Osteoblast (primary cell): ENCODE measurements around the gene COQ8B. TPM values are rescaled to one million over a fixed set of nuclear protein-coding genes. Genes with fewer than 3 reads are reported as not detected.

Source experiments
- DNase-seq: peaks from one replicate; pipeline ENCODE4 v3.0.0; 2011; ENCODE audit warnings: low spot score, mixed read lengths; ENCODE audit not compliant: insufficient read length; ENCODE audit errors: missing footprints
- H2AFZ ChIP-seq: 2 replicates; pipeline ENCODE4 v1.6.0; 2011; ENCODE audit warnings: mild to moderate bottlenecking, low read length
- H3K27ac ChIP-seq: 2 replicates; pipeline ENCODE4 v1.5.1; 2011; ENCODE audit warnings: mild to moderate bottlenecking, low read depth, low read length, moderate library complexity
- H3K27me3 ChIP-seq: 2 replicates; pipeline ENCODE4 v1.6.0; 2012; ENCODE audit warnings: mild to moderate bottlenecking, control low read depth, inconsistent platforms, low read length, moderate library complexity; ENCODE audit not compliant: insufficient read depth
- H3K36me3 ChIP-seq: 2 replicates; pipeline ENCODE4 v1.5.1; 2011; ENCODE audit warnings: mild to moderate bottlenecking, low read length, control low read depth, moderate library complexity; ENCODE audit not compliant: insufficient read depth
- H3K4me1 ChIP-seq: 2 replicates; pipeline ENCODE4 v1.5.1; 2011; ENCODE audit warnings: mild to moderate bottlenecking, low read length, control low read depth, moderate library complexity; ENCODE audit not compliant: insufficient read depth
- H3K4me2 ChIP-seq: 2 replicates; pipeline ENCODE4 v1.6.0; 2011; ENCODE audit warnings: mild to moderate bottlenecking, low read length; ENCODE audit not compliant: insufficient read depth
- H3K4me3 ChIP-seq: fragments of 200-600 bp; sonication (generic); 3 replicates; pipeline ENCODE4 v1.5.1; 2012; ENCODE audit warnings: mild to moderate bottlenecking, low read length, inconsistent platforms; ENCODE audit not compliant: insufficient read depth
- H3K79me2 ChIP-seq: 2 replicates; pipeline ENCODE4 v1.6.0; 2012; ENCODE audit warnings: mild to moderate bottlenecking, low read length, control low read depth, inconsistent platforms; ENCODE audit not compliant: insufficient read depth
- H3K9me3 ChIP-seq: 2 replicates; pipeline ENCODE4 v1.5.1; 2011; ENCODE audit warnings: low read depth, low read length, control low read depth
- H4K20me1 ChIP-seq: 2 replicates; pipeline ENCODE4 v1.6.0; 2012; ENCODE audit warnings: mild to moderate bottlenecking, low read length, control low read depth; ENCODE audit not compliant: insufficient read depth
- total RNA-seq: library from RNA; depleted of rRNA; stranded (reverse); fragments of >200 nt; gene quantifications from 2 replicates; pipeline ENCODE4 v1.2.3, GENCODE V29; 2012
- TF ChIP-seq, protein P1 (sequence below): IDR thresholded peaks from 2 replicates; pipeline ENCODE4 v1.5.1; 2011; ENCODE audit warnings: mild to moderate bottlenecking, low read depth, low read length, moderate library complexity; ENCODE audit errors: extremely low read depth

The COQ8B gene
- total RNA-seq, 1 donor = 32.9 TPM

DNA sequence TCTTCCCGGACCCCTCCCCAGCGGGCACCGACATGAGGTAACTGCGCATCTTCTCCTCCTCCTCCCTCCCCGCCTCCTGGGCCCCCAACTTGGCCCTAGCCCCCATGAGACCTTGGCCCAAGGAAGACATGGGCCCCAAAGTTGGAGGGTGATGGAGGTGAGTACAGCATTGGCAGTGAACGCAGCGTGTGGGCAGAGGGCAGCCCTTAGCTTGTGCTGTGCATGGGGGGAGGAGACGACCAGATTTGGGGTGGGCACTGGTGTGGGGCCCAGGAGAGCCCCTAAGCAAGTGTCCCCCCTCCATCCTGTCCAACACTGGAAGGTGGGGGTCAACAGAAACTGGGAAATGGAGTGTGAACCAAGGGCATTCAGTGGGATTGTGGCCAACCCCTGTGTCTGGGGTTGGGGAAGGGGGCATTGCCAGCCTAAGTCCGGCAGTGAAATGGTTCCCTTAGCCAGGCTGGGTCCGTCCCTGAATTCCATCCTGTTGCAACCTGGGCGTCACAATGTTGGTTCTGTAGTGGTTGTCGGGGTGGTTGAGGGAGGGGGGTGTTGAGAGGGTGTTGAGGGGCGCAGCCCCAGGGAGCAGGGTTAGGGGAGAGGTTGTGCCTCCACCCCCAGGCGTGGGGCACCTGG lies 49.8 kb downstream of the COQ8B start:
- peak; percentile 32 for DNase-seq
- Histone ChIP-seq H3K27ac (no peak overlapping the region), H3K4me3 (no peak overlapping the region), H3K4me2 (no peak overlapping the region), H3K79me2 (no peaks in the 10 kb centered on the region), H3K27me3 (no peaks in the 10 kb centered on the region), H3K36me3 (peaks cover 45% of the 10 kb centered on the region), H3K4me1 (peaks cover 17% of the 10 kb centered on the region), H4K20me1 (peaks cover 8% of the 10 kb centered on the region), H2AFZ (no peak overlapping the region), H3K9me3 (no peaks in the 10 kb centered on the region)
- TF ChIP-seq, protein P1, sequence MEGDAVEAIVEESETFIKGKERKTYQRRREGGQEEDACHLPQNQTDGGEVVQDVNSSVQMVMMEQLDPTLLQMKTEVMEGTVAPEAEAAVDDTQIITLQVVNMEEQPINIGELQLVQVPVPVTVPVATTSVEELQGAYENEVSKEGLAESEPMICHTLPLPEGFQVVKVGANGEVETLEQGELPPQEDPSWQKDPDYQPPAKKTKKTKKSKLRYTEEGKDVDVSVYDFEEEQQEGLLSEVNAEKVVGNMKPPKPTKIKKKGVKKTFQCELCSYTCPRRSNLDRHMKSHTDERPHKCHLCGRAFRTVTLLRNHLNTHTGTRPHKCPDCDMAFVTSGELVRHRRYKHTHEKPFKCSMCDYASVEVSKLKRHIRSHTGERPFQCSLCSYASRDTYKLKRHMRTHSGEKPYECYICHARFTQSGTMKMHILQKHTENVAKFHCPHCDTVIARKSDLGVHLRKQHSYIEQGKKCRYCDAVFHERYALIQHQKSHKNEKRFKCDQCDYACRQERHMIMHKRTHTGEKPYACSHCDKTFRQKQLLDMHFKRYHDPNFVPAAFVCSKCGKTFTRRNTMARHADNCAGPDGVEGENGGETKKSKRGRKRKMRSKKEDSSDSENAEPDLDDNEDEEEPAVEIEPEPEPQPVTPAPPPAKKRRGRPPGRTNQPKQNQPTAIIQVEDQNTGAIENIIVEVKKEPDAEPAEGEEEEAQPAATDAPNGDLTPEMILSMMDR = no peak

DNA sequence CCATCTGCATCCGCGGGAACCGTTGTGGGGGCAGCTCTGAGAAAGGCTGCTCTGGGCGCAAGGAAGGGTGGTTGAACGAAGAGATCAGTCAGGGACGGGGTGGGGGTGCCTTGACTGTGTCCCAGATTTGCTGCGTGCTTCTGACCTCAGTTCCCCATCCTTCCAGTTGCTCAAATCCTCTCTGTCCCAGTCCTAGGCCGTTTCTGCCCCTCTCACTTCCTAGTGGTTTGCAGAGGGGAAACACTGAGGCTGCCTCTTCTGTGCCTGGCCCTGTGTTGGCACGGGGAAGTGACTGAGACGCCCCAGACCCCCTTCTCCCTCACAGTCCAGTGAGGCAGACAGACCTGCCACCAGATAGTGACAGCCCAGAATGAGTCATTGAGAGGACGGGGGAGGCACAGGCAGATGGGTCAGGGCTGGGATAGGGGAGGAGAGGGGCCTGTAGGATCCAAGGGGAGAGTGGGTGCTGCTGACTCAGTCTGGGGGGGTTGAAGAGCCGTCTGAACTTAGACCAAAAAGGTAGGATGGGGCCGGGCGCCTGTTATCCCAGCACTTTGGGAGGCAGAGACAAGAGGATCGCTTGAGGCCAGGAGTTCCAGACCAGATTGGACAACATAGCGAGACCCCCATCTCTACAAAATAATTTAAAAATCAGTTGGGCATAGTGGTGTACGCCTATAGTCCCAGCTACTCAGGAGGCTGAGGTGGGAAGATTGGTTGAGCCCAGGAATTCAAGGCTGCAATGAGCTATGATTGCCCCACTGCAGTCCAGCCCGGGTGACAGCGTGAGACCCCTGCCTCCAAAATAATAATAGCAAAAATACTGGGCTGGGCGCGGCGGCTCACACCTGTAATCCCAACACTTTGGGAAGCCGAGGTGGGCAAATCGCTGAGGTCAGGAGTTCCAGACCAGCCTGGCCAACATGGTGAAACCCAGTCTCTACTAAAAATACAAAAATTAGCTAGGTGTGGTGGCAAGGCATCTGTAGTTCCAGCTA lies 52.7 kb downstream of the COQ8B start:
- Histone ChIP-seq H3K4me1 (peaks cover 17% of the 10 kb centered on the region), H3K27me3 (peaks cover 3% of the 10 kb centered on the region), H3K79me2 (no peaks in the 10 kb centered on the region), H3K4me3 (peak overlapping the region; percentile 81), H2AFZ (peak overlapping the region; percentile 62), H3K4me2 (peak overlapping the region; percentile 86), H3K9me3 (no peaks in the 10 kb centered on the region), H3K27ac (no peak overlapping the region), H4K20me1 (no peaks in the 10 kb centered on the region), H3K36me3 (peaks cover 16% of the 10 kb centered on the region)
- DNase-seq = peak; percentile 88
- TF ChIP-seq, protein P1 = no peak

DNA sequence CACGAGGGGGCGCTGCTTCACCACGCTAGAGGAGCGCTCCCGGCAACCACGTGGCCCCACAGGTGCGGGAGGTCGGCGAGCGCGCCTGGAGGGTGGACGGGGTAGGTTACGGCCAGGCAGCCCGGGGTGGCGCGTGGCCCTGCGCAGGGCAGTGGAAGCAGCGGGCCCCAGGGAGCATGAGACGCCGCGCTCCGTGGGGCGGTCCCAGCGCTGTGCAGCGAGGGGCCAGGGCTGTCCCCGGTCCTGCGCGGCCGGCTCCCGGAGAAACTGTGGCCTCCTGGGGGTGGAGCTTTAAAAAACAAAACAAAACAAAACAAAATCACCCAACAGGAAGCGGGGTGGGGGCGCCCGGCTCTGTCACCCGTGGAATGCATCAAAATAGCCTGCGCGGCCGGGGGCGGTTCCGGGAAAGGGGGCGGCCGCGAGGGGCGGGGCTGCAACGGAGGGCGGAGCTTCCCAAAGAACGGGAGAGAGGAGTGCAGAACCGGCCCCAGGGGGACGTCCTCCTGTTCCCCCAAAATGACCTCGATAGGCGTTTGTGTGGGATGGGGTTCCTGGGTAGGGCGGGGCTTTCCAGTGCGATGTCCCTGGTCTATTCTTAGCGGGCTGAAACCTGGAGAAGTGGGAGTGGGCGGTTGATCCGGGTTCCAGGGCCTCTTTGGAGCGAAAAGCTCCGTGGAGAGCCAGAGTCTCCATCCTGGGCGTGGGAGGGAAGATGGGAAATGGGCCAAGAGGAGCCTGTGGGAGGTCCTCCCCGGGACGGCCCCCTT lies 53.6 kb downstream of the COQ8B start:
- Histone ChIP-seq H3K27ac (peak overlapping the region; percentile 37), H3K4me3 (peak overlapping the region; percentile 81), H3K4me1 (peaks cover 17% of the 10 kb centered on the region), H3K79me2 (no peaks in the 10 kb centered on the region), H2AFZ (peak overlapping the region; percentile 74), H3K4me2 (peak overlapping the region; percentile 86), H3K36me3 (peaks cover 8% of the 10 kb centered on the region), H4K20me1 (no peaks in the 10 kb centered on the region), H3K27me3 (peaks cover 3% of the 10 kb centered on the region), H3K9me3 (no peaks in the 10 kb centered on the region)
- peak; percentile 96 for DNase-seq
- TF ChIP-seq, protein P1 = peak; percentile 77
